ENCODE measurements around the gene C6orf47. TPM values are rescaled to one million over a fixed set of nuclear protein-coding genes. Genes with fewer than 3 reads are reported as not detected.
A peak's percentile ranks its signal among the peaks of the same experiment; 100 is the strongest.

Gene C6orf47
- total RNA-seq, 4 donors from 2014 or later, result 22.2 to 34.9 (median 26.8) TPM

DNA sequence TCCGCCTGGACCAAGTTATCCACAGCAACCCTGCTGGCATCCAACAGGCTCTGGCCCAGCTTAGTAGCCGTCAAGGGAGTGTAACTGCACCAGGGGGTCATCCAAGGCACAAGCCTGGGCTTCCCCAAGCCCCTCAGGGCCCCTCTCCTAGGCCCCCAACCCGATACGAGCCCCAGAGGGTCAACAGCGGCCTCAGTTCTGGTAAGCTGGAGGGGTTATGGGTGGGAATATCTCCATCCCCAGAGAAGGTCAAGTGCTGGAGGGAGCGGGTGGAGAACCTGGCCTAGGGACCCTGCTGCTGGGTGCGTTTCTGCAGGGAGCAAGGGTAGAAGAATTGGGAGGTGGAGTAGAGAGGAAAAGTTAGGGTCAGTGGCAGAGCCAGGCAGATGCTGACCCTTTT is 27.1 kb downstream of the C6orf47 start:
- no peak for TF ChIP-seq POLR2A (IDR thresholded peaks at IDR 0.05)
- no peak for TF ChIP-seq CTCF (IDR thresholded peaks at IDR 0.05 in 4 of 5, conservative IDR thresholded peaks at IDR 0.05 in 1 of 5)
- Histone ChIP-seq H3K4me1 (no peaks in the 10 kb centered on the region), H3K4me3 (no peak overlapping the region), H3K27ac (no peak overlapping the region), H3K9me3 (no peaks in the 10 kb centered on the region), H3K36me3 (peaks cover 0 to 99% of the 10 kb centered on the region in 2 donors), H3K27me3 (no peaks in the 10 kb centered on the region)
- ATAC-seq (no peak), DNase-seq (no peak)
- intact Hi-C loops (cut with DNase I; ENCODE audit: low total_unique reads) (no loop called here), in situ Hi-C loops (cut with MboI; ENCODE audit: low sequenced_read_pairs in 4 of 4) (no loop called here)

DNA sequence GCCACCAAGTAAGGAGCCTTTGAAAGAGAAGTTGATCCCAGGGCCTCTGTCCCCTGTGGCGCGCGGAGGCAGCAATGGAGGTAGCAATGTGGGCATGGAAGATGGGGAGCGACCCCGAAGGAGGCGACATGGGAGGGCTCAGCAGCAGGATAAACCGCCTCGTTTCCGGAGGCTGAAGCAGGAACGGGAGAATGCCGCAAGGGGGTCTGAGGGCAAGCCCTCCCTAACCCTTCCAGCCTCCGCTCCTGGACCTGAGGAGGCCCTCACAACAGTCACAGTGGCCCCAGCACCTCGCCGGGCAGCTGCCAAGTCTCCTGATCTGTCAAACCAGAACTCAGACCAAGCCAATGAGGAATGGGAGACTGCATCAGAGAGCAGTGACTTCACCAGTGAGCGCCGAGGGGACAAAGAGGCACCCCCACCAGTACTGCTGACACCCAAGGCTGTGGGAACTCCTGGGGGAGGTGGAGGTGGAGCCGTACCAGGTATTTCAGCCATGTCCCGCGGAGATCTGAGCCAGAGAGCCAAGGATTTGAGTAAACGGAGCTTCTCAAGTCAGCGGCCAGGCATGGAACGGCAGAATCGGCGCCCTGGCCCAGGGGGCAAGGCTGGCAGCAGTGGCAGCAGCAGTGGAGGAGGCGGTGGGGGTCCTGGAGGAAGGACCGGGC is 28.2 kb downstream of the C6orf47 start:
- in situ Hi-C loops (cut with MboI; ENCODE audit: low sequenced_read_pairs in 4 of 4) (no loop called here), intact Hi-C loops (cut with DNase I; ENCODE audit: low total_unique reads) (no loop called here)
- H3K27me3 ChIP-seq, result no peaks in the 10 kb centered on the region
- ATAC-seq (no peak), DNase-seq (no peak)
- H3K36me3 ChIP-seq, result peaks cover 2 to 100% of the 10 kb centered on the region in 2 donors
- H3K4me1 ChIP-seq, result no peaks in the 10 kb centered on the region
- peak overlapping the region in 1 of 4 donors; percentile 3 for H3K27ac ChIP-seq
- no peak overlapping the region for H3K4me3 ChIP-seq
- TF ChIP-seq CTCF (IDR thresholded peaks at IDR 0.05 in 4 of 5, conservative IDR thresholded peaks at IDR 0.05 in 1 of 5), result no peak
- no peak for TF ChIP-seq POLR2A (IDR thresholded peaks at IDR 0.05)
- H3K9me3 ChIP-seq, result no peaks in the 10 kb centered on the region

GRCh38 chr6:31631681-31632278 is 28.8 kb downstream of the C6orf47 start:
- Histone ChIP-seq H3K9me3 (no peaks in the 10 kb centered on the region), H3K27ac (no peak overlapping the region), H3K27me3 (no peaks in the 10 kb centered on the region), H3K4me3 (no peak overlapping the region), H3K36me3 (peaks cover 2 to 100% of the 10 kb centered on the region in 2 donors), H3K4me1 (no peaks in the 10 kb centered on the region)
- ATAC-seq (no peak), DNase-seq (no peak)
- in situ Hi-C loops (cut with MboI; ENCODE audit: low sequenced_read_pairs in 4 of 4) (no loop called here), intact Hi-C loops (cut with DNase I; ENCODE audit: low total_unique reads) (no loop called here)
- TF ChIP-seq CTCF (IDR thresholded peaks at IDR 0.05 in 4 of 5, conservative IDR thresholded peaks at IDR 0.05 in 1 of 5) (no peak), POLR2A (IDR thresholded peaks at IDR 0.05) (no peak)

DNA sequence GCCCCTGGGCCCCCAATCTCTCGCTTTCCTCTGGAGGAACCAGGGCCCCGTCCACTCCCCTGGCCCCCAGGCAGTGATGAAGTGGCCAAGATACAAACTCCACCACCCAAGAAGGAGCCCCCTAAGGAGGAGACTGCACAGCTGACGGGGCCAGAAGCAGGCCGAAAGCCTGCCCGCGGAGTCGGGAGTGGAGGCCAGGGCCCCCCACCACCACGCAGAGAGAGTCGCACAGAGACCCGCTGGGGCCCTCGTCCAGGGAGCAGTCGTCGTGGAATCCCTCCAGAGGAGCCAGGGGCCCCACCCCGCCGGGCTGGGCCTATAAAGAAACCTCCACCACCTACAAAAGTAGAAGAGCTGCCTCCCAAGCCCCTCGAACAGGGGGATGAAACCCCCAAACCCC is 29.4 kb downstream of the C6orf47 start:
- intact Hi-C loops (cut with DNase I; ENCODE audit: low total_unique reads) (no loop called here), in situ Hi-C loops (cut with MboI; ENCODE audit: low sequenced_read_pairs in 4 of 4) (no loop called here)
- Histone ChIP-seq H3K4me3 (no peak overlapping the region), H3K27ac (no peak overlapping the region), H3K4me1 (no peaks in the 10 kb centered on the region), H3K36me3 (peaks cover 7 to 100% of the 10 kb centered on the region in 2 donors), H3K27me3 (no peaks in the 10 kb centered on the region), H3K9me3 (no peaks in the 10 kb centered on the region)
- TF ChIP-seq CTCF (IDR thresholded peaks at IDR 0.05 in 4 of 5, conservative IDR thresholded peaks at IDR 0.05 in 1 of 5), result no peak
- no peak for TF ChIP-seq POLR2A (IDR thresholded peaks at IDR 0.05)
- DNase-seq (no peak), ATAC-seq (no peak)

All from gastrocnemius medialis (tissue), 4 donors.